AG20443 (cell line): Measurements from ENCODE around the gene GLIS2.
A peak's percentile ranks its signal among the peaks of the same experiment; 100 is the strongest.

ENCODE experiments used
- DNase-seq: peaks from one replicate; pipeline ENCODE4 v3.0.0; 2012; ENCODE audit warnings: low spot score, mixed read lengths

The GLIS2 gene

DNA sequence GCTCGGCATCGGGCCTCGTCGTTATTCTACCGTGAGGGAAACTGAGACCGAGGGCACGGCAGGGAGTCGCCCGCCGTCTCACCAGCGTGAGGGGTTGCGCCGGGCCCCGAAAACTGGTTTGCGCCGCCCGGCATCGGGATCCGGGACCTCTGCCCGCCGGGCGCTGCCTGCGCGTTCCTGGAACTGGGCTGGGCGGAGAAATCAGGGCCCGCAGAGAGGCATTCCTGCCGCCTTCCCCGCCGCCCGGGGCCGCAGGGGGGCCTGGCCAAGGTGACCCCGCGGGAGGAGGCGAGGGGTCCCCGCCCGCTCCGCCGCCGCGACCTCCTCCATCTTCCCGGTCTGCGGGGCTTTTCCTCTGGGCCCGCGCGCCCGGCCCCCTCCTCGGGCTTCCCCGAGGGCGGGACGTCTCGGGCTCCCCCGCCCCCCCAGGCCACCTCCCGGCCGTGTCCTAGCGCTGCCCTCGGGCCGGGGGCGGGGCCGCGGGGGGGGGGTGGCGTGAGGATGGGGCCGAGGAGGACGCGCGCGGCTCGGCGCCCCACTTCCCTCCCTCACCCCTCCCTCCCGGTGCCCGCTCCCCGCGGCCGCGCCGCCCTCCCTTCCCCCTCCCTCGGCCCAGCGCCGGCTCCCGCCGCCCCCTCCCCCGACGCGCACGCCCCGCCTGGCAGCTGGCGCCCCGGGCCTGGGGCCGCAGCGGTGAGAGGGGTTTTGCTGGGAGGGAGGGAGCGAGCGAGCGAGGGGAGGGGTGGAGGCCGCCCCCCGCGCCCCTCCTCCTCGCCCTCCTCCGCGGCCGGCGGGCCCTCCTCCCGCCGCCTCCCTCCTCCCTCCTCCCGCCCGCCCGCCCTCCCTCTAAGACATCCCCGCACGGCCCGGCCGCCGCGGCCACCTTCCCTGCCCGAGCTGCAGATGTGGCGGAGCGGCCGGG lies at the start of gene GLIS2:
GLIS2 (plus strand) TSS at position 882 of the 922 bp plus-strand sequence. CDS start 16,214 bp downstream, outside the sequence.
- DNase-seq = peak; percentile 94

DNA sequence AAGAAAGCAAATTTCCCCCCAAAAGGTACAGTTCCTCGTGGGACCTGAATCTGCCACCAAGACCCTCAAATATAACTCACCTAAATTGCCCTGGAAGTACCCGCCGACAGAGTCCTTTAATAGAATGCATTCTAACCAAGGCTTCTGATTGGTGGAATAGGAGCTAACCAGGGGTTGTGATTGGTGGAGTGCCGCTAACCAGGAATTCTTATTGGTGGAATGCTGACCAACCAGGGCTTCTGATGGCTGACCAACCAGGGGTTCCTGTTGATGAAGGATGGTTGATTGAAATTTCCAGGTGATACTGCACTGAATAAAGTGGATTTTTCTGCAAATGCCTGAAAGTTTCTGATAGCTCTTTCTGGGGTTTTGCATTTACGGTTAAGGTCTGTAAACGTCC lies 49.5 kb upstream of the GLIS2 start:
- DNase-seq = no peak

- no peak for DNase-seq
These were observed 45.8 kb upstream of the GLIS2 start for GRCh38 chr16:4270091-4270490.

GRCh38 chr16:4270595-4270994 lies 45.3 kb upstream of the GLIS2 start:
- DNase-seq = no peak

GRCh38 chr16:4271176-4272113 lies 44.4 kb upstream of the GLIS2 start:
- peak; percentile 91 for DNase-seq

- peak; percentile 48 for DNase-seq
These were observed 43.5 kb upstream of the GLIS2 start for GRCh38 chr16:4272114-4272956.

DNA sequence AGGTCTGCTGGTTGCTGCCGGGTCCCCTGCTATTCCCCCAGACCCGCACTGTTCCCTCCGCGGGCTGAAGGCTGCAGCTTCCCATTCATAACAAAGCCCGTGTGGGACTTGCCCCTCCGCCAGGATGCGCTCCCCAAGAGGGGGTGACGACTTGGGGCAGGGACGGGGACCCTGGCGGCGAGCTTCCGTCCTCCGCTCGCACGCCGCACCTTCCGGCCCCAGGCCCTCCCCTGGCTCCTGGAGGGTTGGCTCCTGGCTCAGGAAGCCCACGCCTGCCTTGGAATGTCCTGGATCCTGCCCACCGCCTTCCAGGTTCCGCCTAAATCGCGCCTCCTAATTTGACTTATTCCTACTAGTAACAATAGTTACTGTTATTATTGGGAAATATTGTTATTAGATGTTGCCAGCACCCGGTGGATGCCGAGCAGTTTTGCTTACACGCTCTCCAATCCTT lies 42.0 kb upstream of the GLIS2 start:
- DNase-seq = peak; percentile 38

DNA sequence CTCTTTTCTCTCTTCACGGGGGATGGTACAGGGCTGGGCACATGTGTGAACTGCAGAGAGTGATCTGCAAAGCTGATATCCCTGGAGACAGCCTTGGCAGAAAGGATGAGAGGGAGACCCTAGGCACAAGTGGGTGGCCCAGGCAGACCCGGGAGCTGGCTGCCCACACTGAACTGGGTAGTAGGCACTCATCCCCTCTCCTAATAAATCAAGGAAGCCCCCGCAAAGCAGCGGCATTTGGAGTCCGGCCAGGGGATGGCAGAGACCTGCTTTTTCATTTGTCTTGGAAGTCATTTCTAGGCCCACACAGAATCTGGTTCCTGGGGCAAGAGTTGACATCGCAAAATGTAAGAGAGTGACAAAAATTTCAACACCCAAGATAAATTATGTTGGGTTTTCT lies 40.0 kb upstream of the GLIS2 start:
- DNase-seq = no peak

GRCh38 chr16:4277987-4278513 lies 37.8 kb upstream of the GLIS2 start:
- no peak for DNase-seq

- no peak for DNase-seq
These were observed 35.2 kb upstream of the GLIS2 start for GRCh38 chr16:4280625-4281024.

DNA sequence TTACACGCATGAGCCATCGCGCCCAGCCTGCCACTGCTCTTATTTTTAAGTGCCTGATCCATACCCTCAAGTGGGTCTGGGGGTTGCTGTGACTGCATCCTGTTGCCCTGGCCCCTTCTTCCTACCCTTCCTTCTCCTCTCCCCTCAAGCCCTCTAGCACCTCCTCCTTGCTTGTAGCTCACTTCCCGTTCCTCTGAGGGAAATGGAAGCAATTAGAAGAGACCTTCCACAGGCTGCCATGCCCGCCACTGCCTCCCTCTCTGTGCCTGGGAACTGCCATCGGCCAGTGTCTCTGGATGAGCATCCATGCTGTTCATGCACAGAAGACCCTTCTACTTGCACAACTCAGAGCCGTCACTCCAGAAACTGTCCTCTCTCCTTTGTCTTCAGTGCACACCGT lies 32.4 kb upstream of the GLIS2 start:
- DNase-seq = no peak

DNA sequence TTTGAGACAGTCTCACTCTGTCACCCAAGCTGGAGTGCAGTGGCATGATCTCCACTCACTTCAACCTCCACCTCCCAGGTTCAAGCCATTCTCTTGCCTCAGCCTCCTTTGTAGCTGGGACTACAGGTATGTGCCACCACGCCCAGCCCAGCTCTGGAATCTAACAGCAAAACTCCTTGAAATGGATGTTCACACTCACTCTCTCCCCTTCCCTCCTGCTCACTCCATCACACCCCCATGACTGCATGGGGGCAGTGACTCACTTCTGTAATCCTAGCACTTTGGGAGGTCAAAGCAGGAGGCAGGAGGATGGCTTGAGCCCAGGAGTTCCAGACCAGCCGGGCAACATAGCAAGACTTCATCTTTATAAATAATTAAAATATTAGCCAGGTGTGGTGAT lies 31.9 kb upstream of the GLIS2 start:
- no peak for DNase-seq

DNA sequence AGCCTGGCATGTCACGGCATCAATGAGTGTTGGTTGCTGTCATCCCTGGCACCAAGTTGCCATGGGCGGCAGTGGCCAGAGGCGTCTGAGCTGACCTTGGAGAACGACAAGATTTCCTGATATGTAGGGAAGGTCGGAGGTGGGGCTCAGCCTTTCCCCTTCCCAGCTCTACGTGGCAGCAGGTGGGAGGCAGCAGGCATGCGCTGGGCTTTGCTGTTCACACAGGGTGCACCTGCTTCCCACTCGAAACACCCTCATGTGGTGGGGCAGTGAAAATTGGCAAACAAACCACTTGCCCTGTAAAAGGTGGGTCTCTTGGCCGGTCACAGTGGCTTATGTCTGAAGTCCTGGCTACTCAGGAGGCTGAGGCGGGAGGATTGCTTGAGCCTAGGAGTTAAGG lies 30.7 kb upstream of the GLIS2 start:
- DNase-seq = no peak

DNA sequence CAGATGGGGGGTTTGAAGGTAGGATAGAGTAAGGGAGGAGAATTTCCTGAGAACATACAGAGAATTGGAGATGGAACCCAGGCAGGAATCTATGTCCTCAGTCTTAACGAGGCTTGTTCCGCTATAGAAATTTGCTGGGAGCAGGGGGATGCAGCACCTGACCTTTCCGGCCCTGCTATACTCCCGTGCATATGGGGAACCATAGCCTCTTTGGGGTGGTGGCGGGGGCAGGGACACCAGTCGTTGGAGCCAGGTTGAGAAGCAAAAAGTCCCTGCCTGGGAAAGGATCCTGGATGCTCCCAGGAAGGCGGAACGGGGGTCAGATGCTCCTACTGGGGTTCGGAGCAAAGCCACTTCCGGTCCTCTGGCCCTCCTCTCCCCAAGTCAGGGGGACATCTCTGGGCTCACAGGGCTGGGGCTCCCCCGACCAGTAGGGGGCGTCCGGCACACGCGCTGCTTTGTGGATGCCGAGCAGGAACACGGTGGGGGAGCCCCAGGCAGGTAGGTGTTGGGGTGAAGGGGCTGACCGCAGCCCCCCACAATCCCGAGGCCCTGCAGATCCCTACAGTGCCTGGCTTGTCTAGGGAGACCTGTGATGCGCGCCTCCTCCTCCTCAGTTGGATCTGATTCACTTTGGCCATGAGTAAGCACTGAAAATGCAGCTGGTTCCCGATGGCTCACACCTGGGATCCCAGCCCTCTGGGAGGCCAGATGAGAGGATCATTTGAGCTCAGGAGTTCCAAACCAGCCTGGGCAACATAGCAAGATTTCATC lies 27.5 kb upstream of the GLIS2 start:
- DNase-seq = peak; percentile 77

- peak; percentile 35 for DNase-seq
These were observed 25.5 kb upstream of the GLIS2 start for GRCh38 chr16:4290236-4290830.

- DNase-seq = no peak
These were observed 24.2 kb upstream of the GLIS2 start for GRCh38 chr16:4291699-4292098.

- DNase-seq = no peak
These were observed 22.6 kb upstream of the GLIS2 start for GRCh38 chr16:4293181-4293716.

DNA sequence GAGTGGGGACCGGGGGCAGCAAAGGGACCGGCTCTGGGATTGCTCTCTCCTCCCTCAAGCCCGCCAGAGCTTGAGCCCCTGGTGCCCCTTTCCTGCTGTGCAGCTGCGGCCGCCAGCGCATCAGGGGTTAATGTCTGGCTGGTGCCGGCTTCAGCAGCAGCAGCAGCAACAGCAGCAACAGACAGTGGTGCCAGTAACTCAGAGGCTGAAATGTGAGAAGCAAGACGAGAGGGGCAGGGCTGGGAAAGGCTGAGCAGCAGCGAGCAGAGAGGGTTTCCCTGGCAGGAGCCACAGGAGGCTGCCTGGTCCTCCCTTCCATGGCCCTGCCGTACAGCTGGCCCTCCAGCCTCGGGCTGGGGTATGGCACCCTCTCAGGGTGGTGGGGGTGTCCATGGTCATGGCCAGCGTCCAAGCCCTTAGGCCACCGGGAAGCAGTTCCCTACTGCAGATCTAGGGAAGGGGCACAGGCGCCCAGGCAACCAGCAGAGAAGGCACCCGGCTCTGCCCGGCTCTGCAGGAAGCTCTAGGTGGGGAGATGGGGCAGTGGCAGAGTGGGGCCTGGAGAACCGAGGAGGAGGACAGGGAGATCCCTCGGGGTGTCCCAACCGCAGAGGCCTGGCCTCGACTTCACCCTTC lies 21.9 kb upstream of the GLIS2 start:
- DNase-seq = peak; percentile 84

DNA sequence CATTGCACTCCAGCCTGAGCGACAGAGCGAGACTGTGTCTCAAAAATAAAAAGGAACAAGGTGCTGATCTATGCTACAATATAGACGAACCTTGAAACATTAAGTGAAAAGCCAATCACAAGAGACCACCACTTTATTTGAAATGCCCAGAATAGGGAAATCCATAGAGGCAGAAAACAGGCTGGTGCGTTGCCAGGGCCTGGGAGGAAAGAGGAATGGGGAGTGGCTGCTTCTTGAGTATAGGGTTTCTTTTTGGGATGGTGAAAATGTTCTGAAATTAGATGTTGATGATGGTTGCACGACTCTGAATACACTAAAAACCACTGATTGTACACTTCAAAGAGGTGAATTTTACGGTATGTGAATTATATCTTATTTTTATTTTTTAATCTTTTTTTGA lies 20.3 kb upstream of the GLIS2 start:
- no peak for DNase-seq
